Endothelial cell of umbilical vein (primary cell): ENCODE measurements around the gene SLAMF1. TPM values are rescaled to one million over a fixed set of nuclear protein-coding genes. Genes with fewer than 3 reads are reported as not detected.

Experiments
- BruUV-seq: library from RNA; stranded (reverse); fragments of 400-500 nt; replicated peaks from 2 replicates; lab custom pipeline; 2021; lab: Mats Ljungman, UMichigan
- CTCF ChIA-PET: fragments of 300-600, 350-600 bp; sonication (Branson Sonifier 250); formaldehyde crosslinking; loops from one replicate; lab custom pipeline; 2021; ENCODE audit warnings: antibody characterized with exemption, inconsistent platforms; lab: Charles Lee
- POLR2A ChIA-PET: fragments of 300-600, 350-600 bp; sonication (Branson Sonifier 250); formaldehyde crosslinking; loops from one replicate; lab custom pipeline; 2021; ENCODE audit warnings: antibody characterized with exemption, inconsistent platforms; lab: Charles Lee
- DNase-seq: peaks from one replicate; pipeline ENCODE4 v3.0.0-alpha.2; 2011; ENCODE audit warnings: low read depth, low spot score
- FAIRE-seq: peaks from 2 replicates; lab custom pipeline; 2011; peaks lifted over from hg19 to GRCh38; lab: Jason Lieb, UNC
- H2AFZ ChIP-seq: 2 replicates; pipeline ENCODE4 v1.6.0; 2012; ENCODE audit warnings: low read depth, low read length, control low read depth, inconsistent platforms
- H3K27ac ChIP-seq: 2 replicates; pipeline ENCODE4 v1.5.1; 2011; ENCODE audit warnings: low read depth, mild to moderate bottlenecking, control low read depth, low read length, moderate library complexity; ENCODE audit not compliant: insufficient read depth
- H3K27me3 ChIP-seq, 2 experiments: 2 replicates each; pipeline versions ENCODE4 v1.6.0 to v1.6.1; 2011; ENCODE audit warnings: low read length in 2 of 2, mixed read lengths in 1 of 2; ENCODE audit not compliant: control insufficient read depth in 2 of 2, insufficient read depth in 2 of 2
- H3K36me3 ChIP-seq, 2 experiments: 2 replicates in 1 of 2; 3 replicates in 1 of 2; pipeline ENCODE4 v1.5.1; 2011; ENCODE audit warnings: low read length in 2 of 2, mild to moderate bottlenecking in 1 of 2, moderate library complexity in 1 of 2; ENCODE audit not compliant: control insufficient read depth in 2 of 2, insufficient read depth in 2 of 2; ENCODE audit errors: extremely low read depth in 1 of 2
- H3K4me1 ChIP-seq: 3 replicates; pipeline ENCODE4 v1.5.1; 2011; ENCODE audit warnings: mild to moderate bottlenecking, low read length; ENCODE audit not compliant: control insufficient read depth, insufficient read depth; ENCODE audit errors: extremely low read depth
- H3K4me2 ChIP-seq: 2 replicates; pipeline ENCODE4 v1.6.1; 2011; ENCODE audit warnings: low read length, control low read depth, mixed read lengths; ENCODE audit not compliant: insufficient read depth
- H3K4me3 ChIP-seq, 3 experiments: fragments of 200-600 bp in 1 of 3; sonication (generic), shearing (Covaris generic) in 1 of 3; replicated peaks in 1 of 3; 2 replicates each; pipeline ENCODE4 v1.5.1; 2011 to 2016; ENCODE audit warnings: control low read depth in 3 of 3, low read length in 3 of 3, mild to moderate bottlenecking in 2 of 3, inconsistent platforms in 1 of 3, low read depth in 1 of 3, moderate library complexity in 1 of 3; ENCODE audit not compliant: insufficient read depth in 1 of 3
- H3K79me2 ChIP-seq: 2 replicates; pipeline ENCODE4 v1.6.0; 2012; ENCODE audit warnings: low read length, inconsistent platforms; ENCODE audit not compliant: control insufficient read depth, insufficient read depth
- H3K9ac ChIP-seq: replicated peaks from 2 replicates; pipeline ENCODE3; 2011; ENCODE audit warnings: low read length, control low read depth; ENCODE audit not compliant: insufficient read depth; ENCODE audit errors: extremely low read depth
- H3K9me1 ChIP-seq: replicated peaks from 3 replicates; pipeline ENCODE4 v1.6.0; 2011; ENCODE audit warnings: mild to moderate bottlenecking, low read length; ENCODE audit not compliant: control insufficient read depth, insufficient read depth; ENCODE audit errors: extremely low read depth
- H3K9me3 ChIP-seq: replicated peaks from 2 replicates; pipeline ENCODE4 v1.5.1; 2012; ENCODE audit warnings: low read length, inconsistent platforms; ENCODE audit not compliant: control insufficient read depth, insufficient read depth
- H4K20me1 ChIP-seq: replicated peaks from 2 replicates; pipeline ENCODE3; 2011; ENCODE audit warnings: mild to moderate bottlenecking, low read length; ENCODE audit not compliant: control insufficient read depth, insufficient read depth; ENCODE audit errors: extremely low read depth
- CTCF ChIP-seq, 2 donors: IDR thresholded peaks; 1 replicate in 1 of 2; 2 replicates in 1 of 2; pipeline ENCODE4 v1.5.1; 2011; ENCODE audit warnings: low read length in 2 of 2, mild to moderate bottlenecking in 2 of 2, moderate library complexity in 2 of 2, control low read depth in 1 of 2, inconsistent platforms in 1 of 2, low read depth in 1 of 2; ENCODE audit not compliant: insufficient read depth in 1 of 2; ENCODE audit errors: extremely low read depth in 1 of 2
- EZH2 ChIP-seq: IDR thresholded peaks from 2 replicates; pipeline ENCODE4 v1.6.1; 2012; ENCODE audit warnings: borderline replicate concordance, low read depth, mild to moderate bottlenecking, moderate library complexity, low read length, inconsistent platforms; ENCODE audit not compliant: severe bottlenecking
- FOS ChIP-seq: IDR thresholded peaks from 2 replicates; pipeline ENCODE4 v1.6.1; 2011; ENCODE audit warnings: mild to moderate bottlenecking, low read length, moderate library complexity, borderline replicate concordance; ENCODE audit not compliant: insufficient read depth
- GATA2 ChIP-seq: IDR thresholded peaks from 2 replicates; pipeline ENCODE4 v1.7.0; 2011; ENCODE audit warnings: low read depth, mild to moderate bottlenecking, moderate library complexity, mixed read lengths, low read length; ENCODE audit not compliant: insufficient read length, insufficient read depth
- JUN ChIP-seq: IDR thresholded peaks from 2 replicates; pipeline ENCODE4 v1.6.1; 2011; ENCODE audit warnings: borderline replicate concordance, low read depth; ENCODE audit not compliant: insufficient read length, insufficient read depth
- MAX ChIP-seq: IDR thresholded peaks from 2 replicates; pipeline ENCODE4 v1.6.1; 2011; ENCODE audit not compliant: insufficient read depth, insufficient read length
- MYC ChIP-seq: IDR thresholded peaks from one replicate; pipeline ENCODE4 v1.6.1; 2011; ENCODE audit warnings: mild to moderate bottlenecking, low read depth, low read length
- POLR2A ChIP-seq: IDR thresholded peaks from 2 replicates; pipeline ENCODE4 v1.6.1; 2012; ENCODE audit warnings: low read depth, mild to moderate bottlenecking, control low read depth, low read length
- POLR2AphosphoS5 ChIP-seq: IDR thresholded peaks from 2 replicates; pipeline ENCODE4 v1.6.1; 2012; ENCODE audit warnings: low read depth, mild to moderate bottlenecking, control low read depth, low read length, moderate library complexity; ENCODE audit not compliant: insufficient read depth
- dilution Hi-C: fragments of 300-500 bp; cut with MboI; formaldehyde crosslinking; loops from one replicate; pipeline ENCODE4 v1.15.0; 2019; ENCODE audit warnings: low sequenced_read_pairs; ENCODE audit not compliant: extremely low pct_ligation_motif_present
- intact Hi-C: fragments of 100-400 bp; cut with micrococcal nuclease; formaldehyde crosslinking; loops from one replicate; pipeline ENCODE4 v1.10.0; 2022
- polyA plus RNA-seq, 4 experiments: library from polyadenylated mRNA; depleted of rRNA in 3 of 4; stranded (reverse) in 3 of 4; unstranded in 1 of 4; fragments of >200 nt; gene quantifications; 2 replicates each; pipeline versions ENCODE4 v1.2.1 to v1.2.3, GENCODE V29; 2011 to 2012; ENCODE audit warnings: missing spikeins in 1 of 4
- total RNA-seq: library from RNA; stranded (reverse); gene quantifications from 2 replicates; pipeline ENCODE4 v1.2.3, GENCODE V29; 2021

Gene SLAMF1
- total and polyA plus RNA-seq, 2 donors (not counting 3 experiments of a cell fraction or from before 2014, with no cell fraction given), result not detected

GRCh38 chr1:160658814-160659193 lies 12.0 kb upstream of the SLAMF1 start:
- H3K79me2 ChIP-seq, result no peaks in the 10 kb centered on the region
- H3K27me3 ChIP-seq, result peaks cover 0 to 2% of the 10 kb centered on the region in 2 experiments
- H3K9me3 ChIP-seq, result no peaks in the 10 kb centered on the region
- TF ChIP-seq MAX (no peak), EZH2 (no peak), POLR2A (no peak), MYC (no peak)
- intact Hi-C loops, result no loop called here
- no peak overlapping the region for H3K4me3 ChIP-seq
- dilution Hi-C loops, result no loop called here
- H3K36me3 ChIP-seq, result no peaks in the 10 kb centered on the region
- no peak for FAIRE-seq
- H4K20me1 ChIP-seq, result no peaks in the 10 kb centered on the region
- CTCF ChIA-PET, result no interaction called here
- no peak overlapping the region for H2AFZ ChIP-seq
- H3K4me1 ChIP-seq, result no peaks in the 10 kb centered on the region
- no peak for DNase-seq
- POLR2A ChIA-PET, result no interaction called here
- H3K27ac ChIP-seq, result no peak overlapping the region
- no peak overlapping the region for H3K9ac ChIP-seq
- BruUV-seq, result no TSS peak
- no peak overlapping the region for H3K4me2 ChIP-seq
- H3K9me1 ChIP-seq, result no peaks in the 10 kb centered on the region

- H3K4me3 ChIP-seq, result no peak overlapping the region
- POLR2A ChIA-PET, result no interaction called here
- H3K4me2 ChIP-seq, result no peak overlapping the region
- no peak for FAIRE-seq
- H3K36me3 ChIP-seq, result no peaks in the 10 kb centered on the region
- no peaks in the 10 kb centered on the region for H3K4me1 ChIP-seq
- no peaks in the 10 kb centered on the region for H3K79me2 ChIP-seq
- no peak for TF ChIP-seq GATA2
- no peak for TF ChIP-seq CTCF (IDR thresholded peaks at IDR 0.05; ENCODE audit: extremely low read depth in 1 of 2, insufficient read depth in 1 of 2, low read depth in 1 of 2, low read length in 2 of 2)
- TF ChIP-seq EZH2, result no peak
- TF ChIP-seq MAX, result no peak
- no peak for TF ChIP-seq MYC
- no peak for TF ChIP-seq POLR2A
- TF ChIP-seq POLR2AphosphoS5, result no peak
- TF ChIP-seq FOS, result no peak
- no peak for TF ChIP-seq JUN
- no peaks in the 10 kb centered on the region for H3K9me1 ChIP-seq
- BruUV-seq, result no TSS peak
- H3K9ac ChIP-seq, result no peak overlapping the region
- no peaks in the 10 kb centered on the region for H4K20me1 ChIP-seq
- no peaks in the 10 kb centered on the region for H3K9me3 ChIP-seq
- CTCF ChIA-PET, result interaction anchor here (1.3 kb wide), 1 partner anchor 17 kb away, joined by 3 read pairs; no protein-coding TSS in a partner anchor
- dilution Hi-C loops (no loop called here), intact Hi-C loops (no loop called here)
- H3K27ac ChIP-seq, result no peak overlapping the region
- H2AFZ ChIP-seq, result no peak overlapping the region
- H3K27me3 ChIP-seq, result peaks cover 0 to 2% of the 10 kb centered on the region in 2 experiments
- no peak for DNase-seq
Measured at GRCh38 chr1:160658162-160658813, 11.4 kb upstream of the SLAMF1 start.
